OCI-LY1 (cell line): ENCODE results near the gene LTF.

ENCODE experiments used
- H2AFZ ChIP-seq: fragments of 200-600 bp; sonication (generic), shearing (Covaris generic); 2 replicates; pipeline ENCODE4 v1.6.0; 2014; ENCODE audit warnings: antibody characterized with exemption, mild to moderate bottlenecking, low read length
- H3F3A ChIP-seq: fragments of 200-600 bp; sonication (generic), shearing (Covaris generic); 2 replicates; pipeline ENCODE4 v1.6.0; 2014; ENCODE audit warnings: mild to moderate bottlenecking, antibody characterized with exemption, low read length, moderate library complexity; ENCODE audit not compliant: insufficient read depth
- H3K27ac ChIP-seq: fragments of 200-600 bp; sonication (generic); 2 replicates; pipeline ENCODE4 v1.5.1; 2014; ENCODE audit warnings: low read length, mixed run types, mild to moderate bottlenecking, low read depth; ENCODE audit not compliant: poor library complexity, severe bottlenecking
- H3K27me3 ChIP-seq: fragments of 200-600 bp; sonication (generic); 2 replicates; pipeline ENCODE4 v1.6.0; 2014; ENCODE audit warnings: antibody characterized with exemption, mild to moderate bottlenecking, low read length, moderate library complexity; ENCODE audit not compliant: insufficient read depth
- H3K36me3 ChIP-seq: fragments of 200-600 bp; sonication (generic); 2 replicates; pipeline ENCODE4 v1.6.1; 2014; ENCODE audit warnings: mild to moderate bottlenecking, antibody characterized with exemption, low read length, moderate library complexity, mixed read lengths; ENCODE audit not compliant: insufficient read depth
- H3K4me1 ChIP-seq: fragments of 200-600 bp; sonication (generic); 2 replicates; pipeline ENCODE4 v1.5.1; 2014; ENCODE audit warnings: mild to moderate bottlenecking, low read length, moderate library complexity; ENCODE audit not compliant: insufficient read depth, severe bottlenecking
- H3K4me2 ChIP-seq: fragments of 200-600 bp; sonication (generic), shearing (Covaris generic); 2 replicates; pipeline ENCODE4 v1.6.1; 2014; ENCODE audit warnings: low read length
- H3K4me3 ChIP-seq: fragments of 200-600 bp; sonication (generic); 2 replicates; pipeline ENCODE4 v1.5.1; 2014; ENCODE audit warnings: low read length, low read depth, mild to moderate bottlenecking, mixed read lengths; ENCODE audit not compliant: poor library complexity, severe bottlenecking
- H3K79me2 ChIP-seq: fragments of 200-600 bp; shearing (Covaris generic); 2 replicates; pipeline ENCODE4 v1.6.1; 2016; ENCODE audit warnings: mixed run types, low read length, mixed read lengths; ENCODE audit not compliant: insufficient read depth
- H3K9ac ChIP-seq: fragments of 200-600 bp; sonication (generic), shearing (Covaris generic); 2 replicates; pipeline ENCODE4 v1.6.1; 2014; ENCODE audit warnings: mild to moderate bottlenecking, low read length, mixed read lengths
- H3K9me2 ChIP-seq: fragments of 200-600 bp; sonication (generic), shearing (Covaris generic); 2 replicates; pipeline ENCODE4 v1.6.1; 2014; ENCODE audit warnings: low read depth, mild to moderate bottlenecking, low read length, mixed read lengths
- H3K9me3 ChIP-seq: fragments of 200-600 bp; shearing (Covaris generic); 2 replicates; pipeline ENCODE4 v1.6.1; 2014; ENCODE audit warnings: low read length, mixed read lengths
- H4K20me1 ChIP-seq: fragments of 200-600 bp; sonication (generic), shearing (Covaris generic); 2 replicates; pipeline ENCODE4 v1.6.0; 2016; ENCODE audit warnings: mild to moderate bottlenecking, low read length; ENCODE audit not compliant: insufficient read depth
- EZH2 ChIP-seq: fragments of 200-600 bp; sonication (generic), shearing (Covaris generic); IDR thresholded peaks from 2 replicates; pipeline ENCODE4 v1.8.0; 2017; ENCODE audit warnings: borderline replicate concordance, mixed run types, mild to moderate bottlenecking, antibody characterized with exemption, low read length, moderate library complexity, mixed read lengths
- TF ChIP-seq, protein P1 (sequence below): fragments of 200-600 bp; sonication (generic), shearing (Covaris generic); IDR thresholded peaks from 2 replicates; pipeline ENCODE4 v1.5.1; 2017; ENCODE audit warnings: mild to moderate bottlenecking, antibody characterized with exemption, low read length, moderate library complexity, mixed read lengths

The LTF gene

GRCh38 chr3:46423588-46423987 lies 41.1 kb downstream of the LTF start:
- no peak overlapping the region for H3K27ac ChIP-seq
- no peak for TF ChIP-seq EZH2
- TF ChIP-seq, protein P1, sequence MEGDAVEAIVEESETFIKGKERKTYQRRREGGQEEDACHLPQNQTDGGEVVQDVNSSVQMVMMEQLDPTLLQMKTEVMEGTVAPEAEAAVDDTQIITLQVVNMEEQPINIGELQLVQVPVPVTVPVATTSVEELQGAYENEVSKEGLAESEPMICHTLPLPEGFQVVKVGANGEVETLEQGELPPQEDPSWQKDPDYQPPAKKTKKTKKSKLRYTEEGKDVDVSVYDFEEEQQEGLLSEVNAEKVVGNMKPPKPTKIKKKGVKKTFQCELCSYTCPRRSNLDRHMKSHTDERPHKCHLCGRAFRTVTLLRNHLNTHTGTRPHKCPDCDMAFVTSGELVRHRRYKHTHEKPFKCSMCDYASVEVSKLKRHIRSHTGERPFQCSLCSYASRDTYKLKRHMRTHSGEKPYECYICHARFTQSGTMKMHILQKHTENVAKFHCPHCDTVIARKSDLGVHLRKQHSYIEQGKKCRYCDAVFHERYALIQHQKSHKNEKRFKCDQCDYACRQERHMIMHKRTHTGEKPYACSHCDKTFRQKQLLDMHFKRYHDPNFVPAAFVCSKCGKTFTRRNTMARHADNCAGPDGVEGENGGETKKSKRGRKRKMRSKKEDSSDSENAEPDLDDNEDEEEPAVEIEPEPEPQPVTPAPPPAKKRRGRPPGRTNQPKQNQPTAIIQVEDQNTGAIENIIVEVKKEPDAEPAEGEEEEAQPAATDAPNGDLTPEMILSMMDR, result no peak
- H3K4me2 ChIP-seq, result no peak overlapping the region
- H3K36me3 ChIP-seq, result no peaks in the 10 kb centered on the region
- no peaks in the 10 kb centered on the region for H3F3A ChIP-seq
- no peak overlapping the region for H3K4me3 ChIP-seq
- no peaks in the 10 kb centered on the region for H3K9me3 ChIP-seq
- no peaks in the 10 kb centered on the region for H3K79me2 ChIP-seq
- H2AFZ ChIP-seq, result no peak overlapping the region
- no peaks in the 10 kb centered on the region for H4K20me1 ChIP-seq
- no peak overlapping the region for H3K9ac ChIP-seq
- H3K9me2 ChIP-seq, result no peaks in the 10 kb centered on the region
- H3K27me3 ChIP-seq, result no peaks in the 10 kb centered on the region
- H3K4me1 ChIP-seq, result no peaks in the 10 kb centered on the region

DNA sequence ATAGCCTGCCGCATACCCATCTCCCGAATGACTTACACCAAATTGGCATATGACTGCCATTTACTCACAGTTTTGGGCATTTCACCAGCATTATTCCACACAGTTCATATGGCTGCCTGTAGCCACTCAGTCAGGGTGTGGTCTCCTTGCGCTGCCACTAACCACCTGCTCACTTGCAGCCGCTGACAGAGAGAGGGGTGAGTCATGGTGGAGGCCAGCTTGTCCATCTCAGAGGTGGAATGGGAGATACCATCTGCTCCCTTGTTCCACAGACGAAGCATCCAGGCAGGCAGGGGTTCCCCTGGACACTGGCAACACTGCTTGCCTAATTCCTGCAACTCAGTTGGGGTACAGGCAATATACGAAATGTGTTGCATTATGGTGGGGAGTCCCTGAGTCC lies 42.1 kb downstream of the LTF start:
- H3K4me1 ChIP-seq, result no peaks in the 10 kb centered on the region
- H4K20me1 ChIP-seq, result no peaks in the 10 kb centered on the region
- no peaks in the 10 kb centered on the region for H3F3A ChIP-seq
- no peaks in the 10 kb centered on the region for H3K36me3 ChIP-seq
- no peak overlapping the region for H3K27ac ChIP-seq
- no peaks in the 10 kb centered on the region for H3K27me3 ChIP-seq
- no peak overlapping the region for H3K4me3 ChIP-seq
- no peak overlapping the region for H3K4me2 ChIP-seq
- no peaks in the 10 kb centered on the region for H3K9me3 ChIP-seq
- TF ChIP-seq, protein P1, result no peak
- TF ChIP-seq EZH2, result no peak
- H3K9me2 ChIP-seq, result no peaks in the 10 kb centered on the region
- H3K9ac ChIP-seq, result no peak overlapping the region
- H2AFZ ChIP-seq, result no peak overlapping the region
- H3K79me2 ChIP-seq, result no peaks in the 10 kb centered on the region

DNA sequence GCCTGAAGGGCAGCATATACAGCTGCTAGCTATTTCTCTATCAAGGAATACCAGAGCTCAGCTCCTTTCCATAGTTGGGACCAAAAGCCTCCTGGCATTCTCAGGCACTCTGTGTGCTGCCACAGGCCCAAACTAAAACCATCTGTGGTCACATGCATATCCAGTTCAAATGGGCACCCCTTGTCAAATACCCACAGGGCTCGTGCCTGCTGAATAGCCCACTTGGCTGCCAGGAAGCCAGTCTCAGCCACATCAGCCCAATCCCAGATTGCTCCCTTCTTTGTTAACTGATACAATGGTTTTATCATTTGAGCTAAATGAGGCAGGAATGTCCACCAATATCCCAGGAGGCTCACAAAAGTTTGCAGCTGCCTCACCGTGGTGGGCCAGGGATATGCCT lies 43.8 kb downstream of the LTF start:
- Histone ChIP-seq H3K9ac (no peak overlapping the region), H3K9me3 (no peaks in the 10 kb centered on the region), H4K20me1 (no peaks in the 10 kb centered on the region)

More for the DNA sequence above, 43.8 kb downstream of the LTF start:
- H3K4me1 ChIP-seq, result no peaks in the 10 kb centered on the region
- H3K27ac ChIP-seq, result no peak overlapping the region
- H2AFZ ChIP-seq, result no peak overlapping the region
- H3K79me2 ChIP-seq, result no peaks in the 10 kb centered on the region
- no peak overlapping the region for H3K4me3 ChIP-seq
- no peaks in the 10 kb centered on the region for H3K27me3 ChIP-seq
- H3K4me2 ChIP-seq, result no peak overlapping the region
- no peaks in the 10 kb centered on the region for H3K36me3 ChIP-seq
- TF ChIP-seq, protein P1, result no peak
- no peak for TF ChIP-seq EZH2
- no peaks in the 10 kb centered on the region for H3K9me2 ChIP-seq
- H3F3A ChIP-seq, result no peaks in the 10 kb centered on the region
